WERI-Rb-1 (cell line): ENCODE results near the gene PRRT1.

Experiments
- DNase-seq: peaks from one replicate; pipeline ENCODE4 v3.0.0-alpha.2; 2020
- H3K27ac ChIP-seq: fragments of 250-450 bp; sonication (Bioruptor Pico); 2 replicates; pipeline ENCODE4 v1.5.1; 2020; ENCODE audit warnings: mild to moderate bottlenecking, moderate library complexity
- H3K27me3 ChIP-seq: fragments of 250-450 bp; sonication (Bioruptor Pico); 2 replicates; pipeline ENCODE4 v1.5.1; 2021; ENCODE audit warnings: mild to moderate bottlenecking, low read depth, moderate library complexity; ENCODE audit not compliant: insufficient read depth, severe bottlenecking
- H3K36me3 ChIP-seq: fragments of 250-450 bp; sonication (Bioruptor Pico); 2 replicates; pipeline ENCODE4 v1.5.1; 2020; ENCODE audit warnings: mild to moderate bottlenecking, moderate library complexity
- H3K4me3 ChIP-seq: 2 replicates; pipeline ENCODE4 v1.5.1; 2011; ENCODE audit warnings: low read depth, mild to moderate bottlenecking, control low read depth, low read length
- H3K9me3 ChIP-seq: fragments of 250-450 bp; sonication (Bioruptor Pico); 2 replicates; pipeline ENCODE4 v1.5.1; 2021; ENCODE audit warnings: mild to moderate bottlenecking, moderate library complexity; ENCODE audit not compliant: severe bottlenecking
- TF ChIP-seq, protein P1 (sequence below): IDR thresholded peaks from 2 replicates; pipeline ENCODE4 v1.5.1; 2011; ENCODE audit warnings: low read depth, mild to moderate bottlenecking, control low read depth, inconsistent platforms, low read length

PRRT1 gene

DNA sequence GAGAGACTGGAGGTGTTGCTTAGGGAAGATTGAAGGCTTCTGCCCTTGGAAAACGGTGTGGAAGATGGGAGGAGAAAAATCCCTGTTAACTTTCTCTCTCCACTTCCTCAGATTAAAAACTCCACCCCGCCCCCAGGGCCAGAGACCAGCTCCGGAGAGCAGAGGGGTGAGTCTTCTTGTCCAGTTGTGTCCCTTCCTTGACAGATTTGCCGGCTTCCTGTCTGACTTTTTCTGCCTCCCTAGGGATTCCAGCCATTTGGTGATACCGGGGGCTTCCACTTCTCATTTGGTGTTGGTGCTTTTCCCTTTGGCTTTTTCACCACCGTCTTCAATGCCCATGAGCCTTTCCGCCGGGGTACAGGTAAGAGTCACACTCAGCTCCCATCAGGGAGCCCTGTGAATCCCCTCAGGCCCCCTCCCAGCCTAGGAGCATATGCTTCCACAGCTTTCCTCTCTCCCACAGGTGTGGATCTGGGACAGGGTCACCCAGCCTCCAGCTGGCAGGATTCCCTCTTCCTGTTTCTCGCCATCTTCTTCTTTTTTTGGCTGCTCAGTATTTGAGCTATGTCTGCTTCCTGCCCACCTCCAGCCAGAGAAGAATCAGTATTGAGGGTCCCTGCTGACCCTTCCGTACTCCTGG, 28.1 kb upstream of the PRRT1 start:
- no peaks in the 10 kb centered on the region for H3K9me3 ChIP-seq
- H3K27me3 ChIP-seq: no peaks in the 10 kb centered on the region
- no peak for DNase-seq
- TF ChIP-seq, protein P1, sequence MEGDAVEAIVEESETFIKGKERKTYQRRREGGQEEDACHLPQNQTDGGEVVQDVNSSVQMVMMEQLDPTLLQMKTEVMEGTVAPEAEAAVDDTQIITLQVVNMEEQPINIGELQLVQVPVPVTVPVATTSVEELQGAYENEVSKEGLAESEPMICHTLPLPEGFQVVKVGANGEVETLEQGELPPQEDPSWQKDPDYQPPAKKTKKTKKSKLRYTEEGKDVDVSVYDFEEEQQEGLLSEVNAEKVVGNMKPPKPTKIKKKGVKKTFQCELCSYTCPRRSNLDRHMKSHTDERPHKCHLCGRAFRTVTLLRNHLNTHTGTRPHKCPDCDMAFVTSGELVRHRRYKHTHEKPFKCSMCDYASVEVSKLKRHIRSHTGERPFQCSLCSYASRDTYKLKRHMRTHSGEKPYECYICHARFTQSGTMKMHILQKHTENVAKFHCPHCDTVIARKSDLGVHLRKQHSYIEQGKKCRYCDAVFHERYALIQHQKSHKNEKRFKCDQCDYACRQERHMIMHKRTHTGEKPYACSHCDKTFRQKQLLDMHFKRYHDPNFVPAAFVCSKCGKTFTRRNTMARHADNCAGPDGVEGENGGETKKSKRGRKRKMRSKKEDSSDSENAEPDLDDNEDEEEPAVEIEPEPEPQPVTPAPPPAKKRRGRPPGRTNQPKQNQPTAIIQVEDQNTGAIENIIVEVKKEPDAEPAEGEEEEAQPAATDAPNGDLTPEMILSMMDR: no peak
- H3K4me3 ChIP-seq: no peak overlapping the region
- peaks cover 48% of the 10 kb centered on the region for H3K36me3 ChIP-seq
- no peak overlapping the region for H3K27ac ChIP-seq

DNA sequence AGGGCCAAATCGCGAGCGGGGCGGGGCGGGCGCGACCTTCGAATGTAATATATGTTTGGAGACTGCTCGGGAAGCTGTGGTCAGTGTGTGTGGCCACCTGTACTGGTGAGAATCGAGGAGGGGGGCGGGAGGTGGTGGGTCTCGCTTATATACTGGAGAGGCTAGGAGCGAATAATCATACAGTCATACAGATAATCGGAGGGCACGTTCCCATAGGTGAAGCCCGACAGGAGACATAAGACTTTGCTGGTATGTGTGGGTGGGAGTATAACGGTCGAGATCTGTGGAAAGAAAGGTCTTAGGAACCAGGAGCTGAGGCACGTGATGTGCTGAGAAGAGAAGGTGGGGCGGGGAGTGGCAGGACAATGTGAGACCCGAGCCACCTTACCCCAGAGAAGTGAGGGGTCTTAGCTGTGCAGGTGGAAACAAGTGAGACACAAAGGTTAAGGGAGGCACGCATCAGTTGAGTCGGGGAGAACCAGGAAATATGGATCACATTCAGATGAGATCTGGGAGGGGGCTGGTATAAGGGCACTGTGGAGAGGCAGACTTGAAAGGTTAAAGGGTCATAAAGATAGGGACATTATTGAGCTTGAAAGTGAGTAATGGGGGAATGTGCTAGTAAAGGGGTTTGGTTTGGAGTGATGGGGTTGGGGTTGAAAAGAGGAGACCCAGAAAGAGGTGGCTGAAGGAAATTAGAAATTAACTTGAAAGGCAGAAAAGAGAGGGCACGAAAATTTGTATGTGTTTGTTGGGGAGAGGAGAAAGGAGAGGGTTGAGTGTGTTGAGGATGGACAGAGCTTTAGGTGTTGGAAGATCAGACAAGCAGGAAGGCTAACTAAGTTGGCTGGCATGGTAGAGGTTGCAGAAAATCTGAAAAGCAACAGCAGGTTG, 27.1 kb upstream of the PRRT1 start:
- TF ChIP-seq, protein P1: no peak
- Histone ChIP-seq H3K27ac (peak overlapping the region; percentile 96), H3K9me3 (no peaks in the 10 kb centered on the region), H3K36me3 (peaks cover 42% of the 10 kb centered on the region), H3K27me3 (no peaks in the 10 kb centered on the region), H3K4me3 (peak overlapping the region; percentile 85)
- DNase-seq: no peak

DNA sequence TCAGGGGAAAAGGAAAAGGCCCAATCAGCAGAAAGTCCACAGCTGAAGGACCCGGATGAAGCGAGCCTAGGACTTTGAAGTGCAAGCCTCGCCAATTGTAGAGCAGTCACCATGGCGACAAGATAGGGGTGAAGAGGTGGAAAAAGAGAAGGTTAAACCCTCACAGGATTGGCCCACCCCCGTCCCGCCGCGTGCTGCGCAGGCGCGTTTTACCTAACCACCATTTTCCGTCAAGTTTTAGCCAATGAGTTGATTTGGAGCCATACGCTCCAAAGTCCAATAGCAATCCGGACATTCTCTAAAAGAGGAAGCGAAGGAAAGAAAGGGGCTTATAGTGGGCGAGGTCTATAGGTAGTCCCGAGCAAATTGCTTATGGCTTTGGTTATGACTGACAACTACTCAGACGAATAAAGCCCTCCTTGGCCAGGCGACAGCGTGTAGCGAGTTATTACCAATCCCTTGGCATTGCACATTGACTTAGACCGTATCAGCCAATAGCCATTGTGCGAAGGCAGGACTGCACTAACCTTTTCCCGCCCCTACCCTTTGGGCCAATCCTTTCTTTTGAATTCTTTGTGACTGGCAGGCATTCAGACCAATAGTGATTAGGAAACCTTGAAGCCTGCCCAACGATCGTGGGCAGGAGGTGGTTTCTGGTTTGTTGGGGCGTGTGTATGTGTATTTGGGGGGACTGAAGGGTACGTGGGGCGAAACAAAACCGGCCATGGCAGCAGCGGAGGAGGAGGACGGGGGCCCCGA, 26.2 kb upstream of the PRRT1 start, which contains the start of gene RNF5:
RNF5 (plus strand) TSS at position 618 of the 759 bp plus-strand sequence; CDS start at position 725, 107 bp downstream.
- TF ChIP-seq, protein P1: no peak
- peak within 1 kb of the TSS; percentile 85 for H3K4me3 ChIP-seq

DNA sequence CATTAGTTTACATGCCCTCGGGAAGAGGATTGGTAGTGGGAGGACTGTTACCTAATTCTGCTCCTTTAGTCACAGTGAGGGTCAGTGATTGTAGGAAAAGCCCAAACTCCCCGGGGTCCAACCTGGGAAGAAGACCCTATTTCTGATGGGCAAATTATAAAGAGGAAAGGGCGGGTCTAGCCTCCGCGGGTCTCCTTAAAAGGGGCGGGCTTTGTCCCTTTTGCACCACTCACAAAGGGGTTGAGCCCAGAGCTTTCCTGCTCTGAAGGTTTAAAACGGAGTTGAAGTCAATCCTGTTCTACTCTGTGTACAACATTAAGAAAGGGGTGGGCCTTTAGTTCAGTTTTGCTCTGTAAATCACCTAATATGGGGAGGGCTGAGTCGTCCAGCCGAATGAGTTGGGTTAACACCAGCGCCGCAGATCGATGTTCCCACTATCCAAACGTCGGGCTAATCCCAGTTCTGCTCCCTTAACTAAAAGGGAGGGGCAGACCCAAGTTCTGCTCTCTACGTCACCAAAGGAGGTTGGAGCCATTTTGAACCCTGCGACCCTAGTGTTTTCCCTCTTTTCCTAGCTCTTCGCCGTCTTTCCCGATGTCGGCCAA, 25.5 kb upstream of the PRRT1 start:
- peak; percentile 82 for DNase-seq
- H3K9me3 ChIP-seq: no peaks in the 10 kb centered on the region
- peak overlapping the region; percentile 96 for H3K27ac ChIP-seq
- H3K4me3 ChIP-seq: peak overlapping the region; percentile 85
- peaks cover 27% of the 10 kb centered on the region for H3K36me3 ChIP-seq
- no peaks in the 10 kb centered on the region for H3K27me3 ChIP-seq
- TF ChIP-seq, protein P1: no peak

More for the DNA sequence above, 26.2 kb upstream of the PRRT1 start, which contains the start of gene RNF5:
- Histone ChIP-seq H3K36me3 (peaks cover 34% of the 10 kb centered on the region), H3K27me3 (no peaks in the 10 kb centered on the region), H3K9me3 (no peaks in the 10 kb centered on the region), H3K27ac (peak within 1 kb of the TSS; percentile 96)
- peak; percentile 100 for DNase-seq

DNA sequence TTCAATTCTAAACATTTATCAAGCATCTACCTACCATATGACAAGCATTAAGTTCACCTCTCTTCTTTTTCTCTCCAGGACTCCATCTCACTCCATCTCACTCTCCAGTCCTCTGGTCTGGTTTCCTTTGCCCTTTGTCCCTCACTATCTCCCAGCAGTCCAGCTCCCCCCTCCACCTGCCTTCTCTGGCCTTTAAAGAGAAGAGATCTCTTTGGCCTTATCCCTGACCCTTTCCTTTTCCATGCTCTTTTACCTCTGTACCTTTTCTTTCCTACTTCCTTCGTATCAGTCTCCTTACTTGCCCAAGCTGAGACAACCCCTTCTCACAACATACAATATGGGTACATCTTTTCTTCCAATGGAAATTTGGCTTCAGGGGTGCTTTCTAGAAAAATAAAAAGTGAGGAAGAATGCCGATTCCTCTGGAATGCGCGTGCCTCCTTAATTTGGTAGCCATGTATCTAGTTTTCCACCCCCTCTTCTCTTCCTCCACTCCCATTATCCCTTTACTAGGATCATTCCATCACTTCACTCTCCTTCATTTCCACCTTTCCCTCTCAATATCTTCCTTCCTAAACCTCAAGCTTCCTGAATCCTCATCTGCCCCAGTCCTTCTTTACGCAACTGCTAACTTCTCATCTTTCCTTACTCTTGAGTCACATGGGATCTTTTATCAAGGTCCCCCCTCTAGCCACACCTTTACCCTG, 24.9 kb upstream of the PRRT1 start:
- TF ChIP-seq, protein P1: no peak
- Histone ChIP-seq H3K27me3 (no peaks in the 10 kb centered on the region), H3K36me3 (peaks cover 20% of the 10 kb centered on the region), H3K4me3 (peak overlapping the region; percentile 85), H3K27ac (peak overlapping the region; percentile 96), H3K9me3 (no peaks in the 10 kb centered on the region)
- DNase-seq: no peak
